ENCODE measurements around the gene EIF4A2. TPM values are rescaled to one million over a fixed set of nuclear protein-coding genes. Genes with fewer than 3 reads are reported as not detected.

Gene EIF4A2
- total RNA-seq: 564 and 1,344 TPM in 2 replicates

GRCh38 chr3:186783058-186783730 is at the start of gene EIF4A2:
Gene EIF4A2, plus strand, starts transcription at chr3:186783577. Its CDS starts 34 bp downstream, at chr3:186783611.
- DNase-seq: peak; percentile 93

GRCh38 chr3:186742618-186743380 is 40.6 kb upstream of the EIF4A2 start:
- no peak for DNase-seq

DNA sequence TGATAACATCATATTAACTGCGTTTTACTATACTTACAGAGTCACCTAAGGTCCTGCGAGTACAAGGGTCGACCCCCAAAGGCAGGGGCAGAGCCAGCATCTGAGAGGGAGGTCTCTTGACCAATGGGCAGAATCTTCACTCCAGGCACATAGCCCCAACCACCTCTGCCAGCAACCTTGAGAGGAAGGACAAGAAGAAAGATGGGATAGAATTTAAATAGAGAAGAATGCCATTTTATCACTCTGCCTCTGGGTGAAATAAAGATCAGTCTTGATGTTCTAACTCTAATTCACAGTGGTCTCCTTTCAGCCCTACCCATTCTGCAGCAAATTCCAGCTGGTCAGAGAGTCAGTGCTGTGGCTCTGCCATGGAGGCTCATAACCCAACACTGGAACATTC is 39.7 kb upstream of the EIF4A2 start:
- no peak for DNase-seq

DNA sequence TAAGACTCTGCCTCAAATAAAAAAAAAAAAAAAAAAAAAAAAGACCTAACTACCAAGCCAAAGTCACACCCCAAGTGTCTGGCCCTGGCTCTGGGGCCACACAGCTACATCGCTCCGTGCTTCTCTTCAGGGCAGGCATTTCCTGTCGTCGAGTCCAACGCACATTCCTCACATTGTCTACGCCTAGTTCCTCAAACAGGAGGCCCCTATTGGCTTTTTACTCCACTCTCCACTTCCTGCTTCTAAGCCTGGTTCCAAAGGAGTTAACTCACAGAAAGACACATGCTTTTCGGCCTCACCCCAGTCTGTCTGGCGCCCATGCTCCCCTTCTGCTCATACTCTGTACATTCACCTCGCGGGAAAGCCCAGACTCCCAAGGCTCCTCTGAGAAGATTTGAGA is 37.4 kb upstream of the EIF4A2 start:
- DNase-seq: peak; percentile 84

DNA sequence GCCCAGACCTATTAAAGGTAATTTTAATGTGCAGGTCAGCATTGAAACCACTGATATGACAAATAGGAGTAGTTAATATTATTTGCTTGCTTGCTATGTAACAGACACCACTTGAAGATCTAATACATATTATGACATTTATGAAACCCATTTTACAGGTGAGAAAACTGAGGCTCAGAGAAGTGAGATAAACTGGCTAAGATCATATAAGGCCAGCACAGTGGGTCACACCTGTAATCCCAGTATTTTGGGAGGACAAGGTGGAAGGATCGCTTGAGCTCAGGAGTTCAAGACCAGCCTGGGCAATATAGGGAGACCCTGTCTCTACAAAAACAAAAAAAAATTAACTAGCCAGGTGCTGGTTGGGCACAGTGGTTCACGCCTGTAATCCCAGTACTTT is 33.1 kb upstream of the EIF4A2 start:
- no peak for DNase-seq

DNA sequence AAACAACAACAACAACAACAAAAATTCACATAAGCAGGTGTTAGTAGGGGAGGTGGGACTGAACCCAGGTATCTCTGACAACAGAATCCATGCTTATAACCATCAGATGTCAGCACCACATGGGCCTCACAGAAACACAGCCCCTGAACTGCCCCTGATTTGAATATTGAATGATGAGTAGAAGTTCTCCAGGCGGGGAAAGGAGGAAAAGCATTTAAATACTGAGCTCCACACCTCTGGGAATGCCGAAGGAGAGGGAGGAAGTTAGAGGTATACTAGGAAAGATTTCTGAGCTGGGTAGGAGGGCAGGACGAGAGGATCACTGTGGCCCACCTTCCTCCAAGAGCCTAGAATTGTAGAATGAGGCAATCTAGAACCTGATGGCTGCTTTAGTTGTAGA is 31.9 kb upstream of the EIF4A2 start:
- no peak for DNase-seq

- DNase-seq: no peak
Observed at GRCh38 chr3:186754006-186754405, 29.4 kb upstream of the EIF4A2 start.

DNA sequence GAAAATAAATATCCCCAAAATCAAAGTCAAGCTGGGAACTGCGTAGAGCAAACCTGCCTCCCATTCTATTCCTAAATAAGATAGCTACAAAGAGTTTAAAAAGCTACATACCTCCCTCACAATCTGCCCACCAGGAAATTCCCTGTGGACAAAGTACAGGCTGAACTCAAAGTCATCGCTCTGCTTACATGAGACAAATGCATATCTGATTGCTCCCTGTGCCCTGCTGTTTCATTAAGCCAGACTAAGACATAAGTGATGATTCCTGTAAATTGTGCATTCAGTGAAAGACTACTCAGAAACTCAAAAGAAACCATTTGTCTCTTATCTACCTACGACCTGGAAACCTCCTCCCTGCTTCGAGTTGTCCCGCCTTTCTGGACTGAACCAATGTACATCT is 28.5 kb upstream of the EIF4A2 start:
- DNase-seq: no peak

- DNase-seq: no peak
Observed at GRCh38 chr3:186757214-186757613, 26.2 kb upstream of the EIF4A2 start.

GRCh38 chr3:186757686-186758220 is 25.6 kb upstream of the EIF4A2 start:
- no peak for DNase-seq

- no peak for DNase-seq
Observed at GRCh38 chr3:186759231-186759930, 24.0 kb upstream of the EIF4A2 start.

DNA sequence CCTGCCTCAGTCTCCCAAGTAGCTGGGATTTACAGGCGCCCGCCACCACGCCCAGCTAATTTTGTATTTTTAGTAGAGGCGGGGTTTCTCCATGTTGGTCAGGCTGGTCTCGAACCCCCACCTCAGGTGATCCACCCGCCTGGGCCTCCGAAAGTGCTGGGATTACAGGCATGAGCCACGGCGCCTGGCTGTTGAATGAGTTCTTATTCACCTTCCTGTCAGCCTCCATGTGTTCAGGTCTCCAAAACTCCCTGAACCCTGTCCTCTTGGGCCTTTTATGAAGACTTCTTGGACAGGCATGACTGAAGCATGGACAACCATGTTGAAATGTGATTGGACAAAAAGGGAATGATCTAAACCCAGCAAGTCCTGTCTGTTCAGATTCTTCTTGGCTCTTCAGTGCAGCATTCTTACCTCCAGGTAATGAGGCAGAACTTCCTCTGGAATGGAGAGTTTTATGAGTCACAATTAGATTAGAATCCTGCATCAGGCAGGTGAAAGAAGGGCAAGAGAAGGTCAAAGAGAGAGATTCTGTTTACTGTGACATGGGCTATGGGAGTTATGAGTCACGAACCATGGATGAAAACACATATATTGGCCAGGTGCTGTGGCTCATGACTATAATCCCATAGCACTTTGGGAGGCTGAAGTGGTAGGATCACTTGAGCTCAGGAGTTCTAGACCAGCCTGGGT is 23.1 kb upstream of the EIF4A2 start:
- DNase-seq: no peak

DNA sequence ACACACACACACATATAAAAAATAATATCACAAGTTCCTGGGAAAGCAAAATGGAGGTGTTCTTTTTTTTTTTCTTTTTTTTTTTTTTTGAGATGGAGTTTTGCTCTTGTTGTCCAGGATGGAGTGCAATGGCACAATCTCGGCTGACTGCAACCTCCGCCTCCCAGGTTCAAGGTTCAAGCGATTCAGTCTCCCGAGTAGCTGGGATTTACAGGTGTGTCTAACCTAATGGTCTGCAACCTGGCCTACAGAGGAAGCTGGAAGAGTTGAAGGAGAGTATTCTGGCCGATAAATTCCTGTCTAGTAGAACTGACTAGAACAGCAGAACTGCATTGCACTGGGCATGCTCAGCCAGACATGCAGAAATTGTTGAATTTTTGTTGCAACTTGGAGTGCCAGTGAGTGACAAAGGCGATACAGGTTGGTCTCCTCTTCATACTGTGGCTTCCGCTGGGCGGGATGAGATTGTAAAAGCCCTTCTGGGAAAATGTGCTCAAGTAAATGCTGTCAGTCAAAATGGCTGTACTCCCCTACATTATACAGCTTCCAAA is 22.4 kb upstream of the EIF4A2 start:
- no peak for DNase-seq

- DNase-seq: no peak
Observed at GRCh38 chr3:186772281-186772694, 11.1 kb upstream of the EIF4A2 start.

- DNase-seq: peak; percentile 69
Observed at GRCh38 chr3:186772701-186773417, 10.5 kb upstream of the EIF4A2 start.

DNA sequence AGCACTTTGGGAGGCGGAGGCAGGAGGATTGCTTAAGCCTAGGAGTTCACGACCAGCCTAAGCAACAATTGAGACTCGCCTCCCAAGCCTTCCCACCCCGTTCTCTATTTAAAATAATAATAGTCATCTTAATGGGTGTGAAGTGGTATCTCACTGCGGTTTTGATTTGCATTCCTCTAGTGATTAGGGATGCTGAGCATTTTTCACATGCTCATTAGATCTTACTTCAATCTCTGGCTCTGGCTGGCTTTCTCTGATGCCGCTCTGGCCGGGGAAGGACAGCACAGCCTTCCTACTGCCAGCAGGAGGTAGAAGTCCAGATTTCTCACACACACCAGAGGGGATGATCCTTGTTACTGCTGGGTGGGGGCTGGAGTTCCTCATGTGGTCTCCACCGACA is 7.4 kb upstream of the EIF4A2 start:
- no peak for DNase-seq

GRCh38 chr3:186779204-186779603 is 4.2 kb upstream of the EIF4A2 start:
- no peak for DNase-seq

GRCh38 chr3:186782542-186783057 is 777 bp upstream of the EIF4A2 start:
- no peak for DNase-seq

DNA sequence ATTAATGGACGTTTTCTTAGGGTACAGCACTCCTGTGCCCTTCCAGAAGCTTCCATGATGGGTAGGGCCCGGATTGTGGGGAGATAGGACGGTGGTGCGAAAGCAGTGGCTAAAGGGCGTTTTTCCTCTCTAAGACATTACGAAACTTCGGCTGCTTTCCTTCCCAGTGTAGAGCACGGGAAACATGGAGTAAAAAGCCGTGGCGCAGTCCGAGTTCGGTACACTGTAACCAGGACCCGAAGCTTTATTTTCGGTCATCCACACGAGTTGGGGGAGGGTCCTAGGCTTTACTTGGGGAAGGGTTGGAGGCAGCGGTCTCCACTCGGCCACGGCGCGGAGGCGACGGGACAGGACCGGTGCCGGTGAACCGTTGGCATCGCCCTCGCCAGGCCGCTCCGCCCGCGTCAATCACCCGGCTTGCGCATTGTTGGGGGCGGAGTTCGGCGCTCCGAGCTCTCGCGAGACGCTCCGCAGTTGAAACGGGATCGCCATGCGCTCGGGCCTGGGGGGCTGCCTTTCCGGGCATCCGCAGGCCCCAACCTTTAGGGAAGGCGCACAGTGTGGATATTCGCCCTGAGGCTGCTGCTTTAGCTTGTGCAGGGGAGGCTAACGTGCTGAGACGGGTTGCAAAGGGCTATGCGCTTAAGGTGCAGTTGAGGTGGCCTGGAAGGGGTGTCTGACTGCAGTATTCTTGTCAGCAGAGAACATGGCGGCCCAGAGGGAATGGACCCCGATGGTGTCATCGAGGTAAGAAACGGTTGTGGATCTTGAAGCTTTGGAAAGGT is 546 bp downstream of the EIF4A2 start:
- DNase-seq: peak; percentile 88

GRCh38 chr3:186784820-186785494 is 1.6 kb downstream of the EIF4A2 start:
- no peak for DNase-seq

Measured in dermis blood vessel endothelial cell (primary cell).